Nephron (organoid): ENCODE results near the gene ATG9B.
A peak's percentile ranks its signal among the peaks of the same experiment; 100 is the strongest.

Experiments used
- H3K27ac Mint-ChIP-seq, 3 experiments: 2 replicates each; pipeline ENCODE4 v1.8.0; 2020; ENCODE audit warnings: mixed read lengths in 3 of 3, mild to moderate bottlenecking in 2 of 3, moderate library complexity in 1 of 3
- H3K27me3 Mint-ChIP-seq: 2 replicates; pipeline ENCODE4 v1.8.0; 2021; ENCODE audit warnings: low read depth, mild to moderate bottlenecking, moderate library complexity, mixed read lengths
- H3K36me3 Mint-ChIP-seq: 2 replicates; pipeline ENCODE4 v1.8.0; 2020; ENCODE audit warnings: low read depth, mixed read lengths
- H3K4me1 Mint-ChIP-seq: 2 replicates; pipeline ENCODE4 v1.8.0; 2020; ENCODE audit warnings: mixed read lengths
- H3K4me3 Mint-ChIP-seq, 3 experiments: 2 replicates each; pipeline ENCODE4 v1.8.0; 2020; ENCODE audit warnings: mild to moderate bottlenecking in 3 of 3, mixed read lengths in 3 of 3, moderate library complexity in 2 of 3
- H3K9me3 Mint-ChIP-seq: 2 replicates; pipeline ENCODE4 v1.8.0; 2020; ENCODE audit warnings: mixed read lengths
- CTCF ChIP-seq, 3 experiments: fragments of 200-600 bp; sonication (generic); IDR thresholded peaks; one replicate each; pipeline ENCODE4 v1.5.0; 2021; ENCODE audit warnings: antibody characterized with exemption in 3 of 3; ENCODE audit not compliant: unreplicated experiment in 3 of 3

Gene ATG9B

GRCh38 chr7:151040616-151041375 lies 16.5 kb upstream of the ATG9B start:
- H3K4me3 Mint-ChIP-seq, result no peak overlapping the region
- no peak for TF ChIP-seq CTCF (IDR thresholded peaks at IDR 0.05; ENCODE audit: unreplicated experiment in 3 of 3)
- H3K4me1 Mint-ChIP-seq, result peaks cover 19% of the 10 kb centered on the region
- no peaks in the 10 kb centered on the region for H3K9me3 Mint-ChIP-seq
- H3K27ac Mint-ChIP-seq, result no peak overlapping the region
- H3K36me3 Mint-ChIP-seq, result no peaks in the 10 kb centered on the region
- no peaks in the 10 kb centered on the region for H3K27me3 Mint-ChIP-seq

- no peaks in the 10 kb centered on the region for H3K9me3 Mint-ChIP-seq
- H3K4me3 Mint-ChIP-seq, result no peak overlapping the region
- H3K4me1 Mint-ChIP-seq, result peaks cover 19% of the 10 kb centered on the region
- TF ChIP-seq CTCF (IDR thresholded peaks at IDR 0.05; ENCODE audit: unreplicated experiment in 3 of 3), result no peak
- H3K36me3 Mint-ChIP-seq, result no peaks in the 10 kb centered on the region
- peak overlapping the region; percentile 69 to 82 (median 77) for H3K27ac Mint-ChIP-seq
- no peaks in the 10 kb centered on the region for H3K27me3 Mint-ChIP-seq
These were observed 15.7 kb upstream of the ATG9B start for GRCh38 chr7:151039850-151040548.

- Mint-ChIP-seq H3K36me3 (no peaks in the 10 kb centered on the region), H3K27ac (peak overlapping the region; percentile 69 to 82 (median 77)), H3K27me3 (no peaks in the 10 kb centered on the region), H3K4me3 (no peak overlapping the region), H3K4me1 (peaks cover 19% of the 10 kb centered on the region), H3K9me3 (no peaks in the 10 kb centered on the region)
- no peak for TF ChIP-seq CTCF (IDR thresholded peaks at IDR 0.05; ENCODE audit: unreplicated experiment in 3 of 3)
These were observed 14.9 kb upstream of the ATG9B start for GRCh38 chr7:151038951-151039849.

- no peaks in the 10 kb centered on the region for H3K9me3 Mint-ChIP-seq
- H3K4me3 Mint-ChIP-seq, result no peak overlapping the region
- H3K4me1 Mint-ChIP-seq, result peaks cover 16% of the 10 kb centered on the region
- no peak overlapping the region for H3K27ac Mint-ChIP-seq
- peaks cover 3% of the 10 kb centered on the region for H3K36me3 Mint-ChIP-seq
- TF ChIP-seq CTCF (IDR thresholded peaks at IDR 0.05; ENCODE audit: unreplicated experiment in 3 of 3), result no peak
- no peaks in the 10 kb centered on the region for H3K27me3 Mint-ChIP-seq
These were observed 11.6 kb upstream of the ATG9B start for GRCh38 chr7:151035902-151036301.

GRCh38 chr7:151035026-151035717 lies 10.9 kb upstream of the ATG9B start:
- no peak for TF ChIP-seq CTCF (IDR thresholded peaks at IDR 0.05; ENCODE audit: unreplicated experiment in 3 of 3)
- no peak overlapping the region for H3K4me3 Mint-ChIP-seq
- H3K4me1 Mint-ChIP-seq, result peaks cover 16% of the 10 kb centered on the region
- no peaks in the 10 kb centered on the region for H3K9me3 Mint-ChIP-seq
- no peaks in the 10 kb centered on the region for H3K27me3 Mint-ChIP-seq
- H3K27ac Mint-ChIP-seq, result no peak overlapping the region
- peaks cover 3% of the 10 kb centered on the region for H3K36me3 Mint-ChIP-seq
